HG02943 (cell line): ENCODE data around the gene TXNIP.
"Not testable (repeated sequence)": the region's sequence is repeated elsewhere in the genome, so short reads cannot be mapped to it uniquely, and the experiment has no call there.

ENCODE experiments used
- ATAC-seq: cut with Tn5 transposase; IDR thresholded peaks from one replicate; pipeline ENCODE4 v1.9.1; 2021; ENCODE audit warnings: mild to moderate bottlenecking, low read depth, moderate library complexity; ENCODE audit not compliant: unreplicated experiment

TXNIP gene, protein sequence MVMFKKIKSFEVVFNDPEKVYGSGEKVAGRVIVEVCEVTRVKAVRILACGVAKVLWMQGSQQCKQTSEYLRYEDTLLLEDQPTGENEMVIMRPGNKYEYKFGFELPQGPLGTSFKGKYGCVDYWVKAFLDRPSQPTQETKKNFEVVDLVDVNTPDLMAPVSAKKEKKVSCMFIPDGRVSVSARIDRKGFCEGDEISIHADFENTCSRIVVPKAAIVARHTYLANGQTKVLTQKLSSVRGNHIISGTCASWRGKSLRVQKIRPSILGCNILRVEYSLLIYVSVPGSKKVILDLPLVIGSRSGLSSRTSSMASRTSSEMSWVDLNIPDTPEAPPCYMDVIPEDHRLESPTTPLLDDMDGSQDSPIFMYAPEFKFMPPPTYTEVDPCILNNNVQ

DNA sequence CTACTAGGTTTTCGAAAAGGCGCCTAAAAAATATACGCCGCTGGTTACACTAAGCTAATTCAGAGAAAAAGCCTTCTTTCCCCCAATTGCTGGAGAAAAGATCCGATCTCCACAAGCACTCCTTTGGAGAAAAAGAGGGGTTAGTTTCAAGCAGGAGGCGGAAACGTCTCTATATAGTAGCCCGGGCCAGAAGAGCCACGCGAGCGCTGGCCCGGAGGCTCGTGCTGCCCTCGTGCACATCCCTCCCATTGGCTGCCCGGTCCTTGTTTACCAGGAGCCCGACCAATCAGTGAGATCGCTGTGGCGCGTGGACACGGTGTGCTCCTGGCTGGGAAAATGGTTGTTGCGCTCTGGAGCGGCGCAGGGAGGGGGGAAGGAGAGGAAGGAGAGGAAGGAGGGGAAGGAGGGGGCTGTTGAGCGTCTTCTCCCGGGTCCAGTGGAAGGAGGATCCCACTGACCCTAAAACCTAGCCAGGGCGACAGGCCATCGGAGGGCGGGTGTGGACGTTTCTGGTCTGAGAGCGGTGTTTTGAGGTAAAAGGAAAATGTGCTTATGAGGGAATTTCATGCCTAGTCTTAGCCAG, at the start of gene TXNIP:
Gene TXNIP (minus strand): TSS at position 147 of the 583 bp plus-strand sequence. CDS start 313 bp downstream, outside the sequence.
- ATAC-seq = no peak

DNA sequence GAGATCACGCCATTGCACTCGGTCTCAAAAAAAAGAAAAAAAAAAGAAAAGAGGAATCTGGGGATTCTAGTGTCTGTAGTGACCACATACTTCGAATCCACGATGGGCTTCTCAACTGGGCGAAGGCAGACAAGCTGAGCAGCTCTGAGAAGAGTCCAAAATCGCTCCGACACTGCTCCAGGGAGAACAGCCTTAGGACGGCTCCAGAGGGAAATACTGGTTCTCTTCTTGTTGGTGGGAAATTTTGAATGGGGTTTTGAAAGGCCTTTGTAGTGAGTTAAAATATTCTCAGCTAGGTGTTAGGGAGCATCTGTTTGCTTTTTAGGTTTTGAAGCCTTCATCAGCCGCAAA, 43.4 kb upstream of the TXNIP start:
- ATAC-seq = no peak

DNA sequence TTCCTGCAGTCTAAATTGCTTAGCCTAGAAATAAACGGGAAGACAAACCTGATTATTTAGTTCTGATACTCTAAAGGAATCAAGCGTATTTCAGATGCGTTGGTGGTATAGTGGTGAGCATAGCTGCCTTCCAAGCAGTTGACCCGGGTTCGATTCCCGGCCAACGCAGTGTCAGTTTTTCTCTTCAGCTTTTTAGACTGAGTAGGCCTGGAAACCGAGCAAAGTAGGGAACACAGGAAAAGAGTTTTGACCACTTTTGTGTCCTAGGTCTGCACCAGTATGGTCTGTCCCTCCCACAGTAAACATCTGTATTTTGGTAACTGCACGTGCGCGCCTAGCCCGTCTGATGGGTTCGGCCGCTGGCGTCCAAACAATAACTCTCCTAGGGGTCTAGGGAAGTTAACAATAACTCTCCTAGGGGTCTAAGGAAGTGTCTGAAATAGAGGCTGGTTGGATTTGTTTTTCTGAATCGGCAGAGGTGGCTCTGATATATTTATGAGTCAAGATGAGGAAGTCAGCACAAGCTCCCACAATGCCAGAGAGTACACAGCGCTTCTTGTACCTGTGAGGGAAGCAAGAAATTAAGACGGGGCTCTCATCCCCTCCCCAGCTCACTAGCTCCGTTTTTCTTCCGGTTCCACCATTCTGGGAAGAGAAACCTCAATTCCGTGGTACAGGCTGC, 40.7 kb upstream of the TXNIP start:
- no peak for ATAC-seq

DNA sequence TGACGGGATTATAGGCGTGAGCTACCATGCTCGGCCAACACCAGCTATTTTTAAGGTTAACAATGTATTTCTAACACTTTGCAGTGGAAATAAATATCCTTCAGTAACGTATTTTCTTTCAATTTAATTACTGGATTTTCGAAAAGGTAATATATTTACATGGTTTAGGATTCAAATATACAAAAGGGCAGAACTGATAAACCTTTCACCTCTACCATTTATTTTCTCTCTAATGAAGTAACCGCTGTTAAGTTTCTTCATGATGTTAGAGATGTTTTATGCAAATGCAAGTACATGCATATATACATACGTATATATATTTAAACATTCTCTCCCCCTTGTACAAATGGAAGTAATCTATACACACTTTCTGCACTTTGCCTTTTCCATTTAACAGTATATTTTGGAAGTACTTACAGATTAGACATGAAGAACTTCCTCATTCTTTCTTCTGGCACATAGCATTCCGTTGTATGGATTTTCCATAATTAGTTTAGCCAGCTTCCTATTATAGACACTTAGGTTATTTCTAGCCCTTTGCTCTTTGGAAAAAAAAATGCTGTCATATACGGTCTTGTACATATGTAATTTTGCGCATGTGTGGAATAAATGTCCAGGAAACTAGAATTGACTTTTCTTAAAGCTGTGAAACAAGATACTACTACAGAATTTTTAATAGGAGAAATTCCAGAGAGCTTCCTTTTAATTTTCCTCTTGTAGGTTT, 40.0 kb upstream of the TXNIP start:
- no peak for ATAC-seq

DNA sequence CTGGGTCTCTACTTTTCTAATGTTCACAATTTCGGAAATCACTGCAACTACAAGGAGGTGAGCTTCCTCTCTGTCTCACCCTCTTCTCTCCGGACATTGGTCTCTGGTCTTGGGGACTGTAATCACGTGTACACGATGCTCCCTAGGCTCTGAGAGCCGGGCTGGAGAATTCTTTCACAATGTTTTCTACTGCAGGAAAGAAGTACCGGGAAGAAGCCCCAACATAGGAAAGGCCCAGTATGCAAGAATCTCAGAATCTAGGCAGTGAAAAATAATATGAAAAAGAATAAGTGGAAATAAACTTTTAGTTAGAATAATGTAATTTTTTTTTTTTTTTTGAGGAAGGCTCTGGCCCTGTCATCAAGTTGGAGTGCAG, 38.7 kb upstream of the TXNIP start:
- ATAC-seq = no peak

DNA sequence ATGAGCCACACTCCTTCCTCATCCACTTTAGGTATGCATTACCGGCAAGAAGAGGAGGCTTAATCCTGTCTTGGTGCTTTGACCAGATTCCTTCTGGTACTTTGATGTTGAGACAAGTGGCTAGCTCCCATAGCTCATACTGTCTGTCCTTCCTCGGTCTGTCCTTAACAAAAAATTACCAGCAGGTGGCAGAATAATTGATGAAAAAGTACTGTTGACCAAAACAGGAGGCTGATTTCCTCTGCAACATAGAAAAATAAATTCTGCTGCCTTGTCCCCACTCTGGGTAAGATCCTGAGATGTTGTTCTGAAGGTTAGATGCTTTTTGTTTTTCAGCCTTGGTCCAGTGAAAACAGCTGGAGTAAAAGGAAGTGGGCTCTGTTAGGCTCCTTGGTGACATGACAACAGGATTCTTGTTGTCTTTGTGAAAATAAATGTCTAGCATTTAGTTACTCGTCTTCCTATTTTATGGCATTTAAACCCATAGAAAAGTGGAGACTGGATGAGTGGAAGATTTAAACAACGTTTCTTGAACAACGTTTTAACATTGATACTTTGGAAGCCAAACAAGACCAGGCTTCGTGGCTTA, 36.3 kb upstream of the TXNIP start:
- no peak for ATAC-seq

DNA sequence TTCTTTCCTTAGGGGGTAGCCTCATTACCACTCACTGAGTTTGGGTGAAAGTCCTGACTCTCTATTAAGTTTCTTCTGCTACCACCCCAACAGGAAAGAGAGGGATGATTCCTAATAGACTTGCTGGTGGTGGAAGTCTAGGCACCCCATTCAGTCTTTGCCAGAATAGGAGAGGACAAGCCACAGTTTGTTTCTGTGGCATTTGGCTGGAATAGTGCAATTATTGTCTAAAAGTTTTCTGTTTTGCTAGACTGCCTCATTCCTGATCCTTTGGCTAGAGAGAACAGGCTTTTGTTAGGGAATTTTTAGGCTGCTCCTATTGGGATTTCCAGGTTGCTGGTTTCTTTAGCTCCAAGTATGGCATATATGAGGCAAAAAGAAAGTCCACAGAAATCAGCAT, 35.1 kb upstream of the TXNIP start:
- ATAC-seq = no peak

DNA sequence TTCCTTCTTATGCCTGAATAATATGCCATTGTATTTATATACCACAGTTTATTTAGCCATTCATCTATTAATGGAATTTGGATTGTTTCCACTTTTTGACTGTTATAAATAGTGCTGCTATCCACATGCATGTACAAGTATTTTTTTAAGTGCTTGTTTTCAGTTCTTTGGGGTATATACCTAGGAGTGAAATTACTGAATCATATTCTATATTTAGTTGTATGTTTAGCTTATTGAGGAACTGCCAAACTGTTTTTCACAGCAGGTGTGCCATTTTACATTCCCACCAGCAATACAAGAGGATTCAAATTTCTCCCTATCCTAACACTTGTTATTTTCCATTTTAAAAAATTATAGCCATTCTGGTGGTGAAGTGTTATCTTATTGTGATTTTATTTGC, 32.7 kb upstream of the TXNIP start:
- ATAC-seq = no peak

DNA sequence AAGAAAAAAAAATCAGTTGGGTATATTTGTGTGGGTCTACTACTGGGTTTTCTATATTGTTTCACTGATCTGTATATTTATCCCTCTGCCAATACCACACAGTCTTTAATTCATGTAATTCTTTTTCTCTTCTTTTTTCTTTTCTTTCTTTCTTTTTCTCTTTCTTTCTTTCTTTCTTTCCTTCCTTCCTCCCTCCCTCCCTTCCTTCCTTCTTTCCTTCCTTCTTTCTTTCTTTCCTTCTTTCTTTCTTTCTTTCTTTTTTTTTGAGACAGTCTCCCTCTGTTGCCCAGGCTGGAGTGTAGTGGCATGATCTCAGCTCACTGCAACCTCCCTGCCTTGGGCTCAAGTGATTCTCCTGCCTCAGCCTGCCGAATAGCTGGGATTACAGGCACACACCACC, 30.3 kb upstream of the TXNIP start:
- ATAC-seq = not testable (repeated sequence)

DNA sequence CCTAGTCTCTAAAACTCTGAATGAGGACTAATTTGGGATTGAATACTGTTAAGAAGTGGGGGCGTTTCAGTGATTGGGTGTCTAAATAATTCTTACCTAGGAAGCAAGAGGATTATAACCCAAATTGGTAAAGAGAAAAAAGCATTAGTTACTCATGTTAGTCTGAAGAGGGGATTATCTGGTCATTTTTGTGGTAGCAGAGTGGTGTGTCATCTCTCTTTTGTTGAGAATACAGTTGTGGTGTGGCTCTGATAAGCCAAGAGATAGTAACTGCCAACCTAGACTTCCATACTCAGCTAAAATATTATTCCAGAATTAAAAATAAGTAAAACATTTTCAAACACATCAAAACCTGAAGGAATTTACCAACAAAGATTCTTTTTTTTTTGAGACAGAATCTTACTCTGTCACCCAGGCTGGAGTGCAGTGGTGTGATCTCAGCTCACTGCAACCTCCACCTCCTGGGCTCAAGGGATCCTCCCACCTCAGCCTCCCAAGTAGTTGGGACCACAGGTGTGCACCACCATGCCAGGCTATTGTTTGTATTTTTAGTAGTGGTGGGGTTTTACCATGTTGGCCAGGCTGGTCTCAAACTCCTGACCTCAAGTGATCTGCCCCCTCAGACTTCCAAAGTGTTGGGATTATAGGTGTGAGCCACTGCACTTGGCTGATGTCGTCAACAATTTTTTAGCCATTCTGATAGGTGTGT, 29.6 kb upstream of the TXNIP start:
- not testable (repeated sequence) for ATAC-seq

DNA sequence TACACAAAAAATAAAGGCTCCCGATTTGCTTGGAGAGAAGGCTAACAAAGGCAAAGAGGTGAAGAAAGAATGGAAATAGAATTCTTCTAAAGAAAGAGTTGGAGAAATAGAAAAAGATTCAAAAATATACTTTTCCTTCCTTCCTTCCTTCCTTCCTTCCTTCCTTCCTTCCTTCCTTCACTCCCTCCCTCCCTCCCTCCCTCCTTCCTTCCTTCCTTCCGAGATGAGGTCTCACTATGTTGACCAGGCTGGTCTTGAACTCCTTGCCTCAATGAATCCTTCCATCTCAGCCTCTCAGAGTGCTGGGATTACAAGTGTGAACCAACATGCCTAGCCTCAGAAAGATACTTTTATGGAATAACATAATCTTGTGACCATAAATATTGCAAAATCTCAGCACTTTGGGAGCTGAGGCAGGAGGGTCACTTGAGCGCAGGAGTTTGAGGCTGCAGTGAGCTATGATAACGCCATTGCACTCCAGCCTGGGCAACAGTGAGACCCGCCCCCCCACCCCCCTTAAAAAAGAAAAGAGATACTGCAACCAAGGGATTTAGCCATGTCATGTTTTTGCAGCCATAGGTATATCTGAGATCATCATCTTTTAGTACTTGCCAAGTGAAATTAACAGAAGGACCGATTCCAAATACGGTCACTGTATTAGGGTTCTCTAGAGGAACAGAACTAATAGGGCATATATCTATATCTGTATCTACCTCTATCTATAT, 26.2 kb upstream of the TXNIP start:
- no peak for ATAC-seq

DNA sequence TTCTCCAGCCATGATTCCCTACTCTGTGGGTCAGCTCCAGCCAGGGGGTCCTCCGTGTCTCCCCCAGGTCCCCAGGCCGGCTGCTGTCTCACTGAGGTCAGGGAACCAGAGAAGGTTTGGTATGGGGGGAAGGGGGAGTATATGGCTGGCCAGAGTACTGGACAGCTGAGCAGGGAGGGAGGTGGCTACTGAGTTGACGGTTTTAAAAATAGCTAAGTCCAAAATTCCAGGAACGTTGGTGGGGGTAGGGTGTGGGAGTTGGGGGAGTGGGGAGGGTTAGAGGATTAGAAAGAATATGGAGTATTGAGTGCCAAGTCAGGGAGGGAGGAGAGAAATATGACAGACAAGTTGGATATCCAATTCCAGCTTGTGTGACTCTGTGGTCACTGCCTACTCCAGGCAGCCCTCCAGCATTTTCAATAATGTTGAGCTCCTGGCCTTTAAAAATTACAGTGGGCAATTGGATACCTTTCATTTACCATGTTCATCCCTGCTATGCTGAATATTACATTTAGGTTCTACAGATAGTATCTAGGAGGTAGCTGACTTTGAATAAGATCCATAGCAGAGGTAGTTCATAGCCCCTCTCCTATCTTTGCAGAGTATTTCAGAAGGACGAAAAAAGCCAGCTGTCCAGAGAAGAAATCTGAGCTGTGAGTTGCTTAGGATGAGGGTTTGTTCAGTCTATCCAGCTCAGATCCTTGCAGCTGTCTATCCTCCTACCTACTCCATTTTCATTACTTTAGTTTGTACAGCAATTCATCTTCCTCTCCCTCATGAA, 25.4 kb upstream of the TXNIP start, which contains the start of gene HJV:
Gene HJV (minus strand): TSS at position 114 of the 781 bp plus-strand sequence. CDS start 1,504 bp downstream, outside the sequence.
- no peak for ATAC-seq

DNA sequence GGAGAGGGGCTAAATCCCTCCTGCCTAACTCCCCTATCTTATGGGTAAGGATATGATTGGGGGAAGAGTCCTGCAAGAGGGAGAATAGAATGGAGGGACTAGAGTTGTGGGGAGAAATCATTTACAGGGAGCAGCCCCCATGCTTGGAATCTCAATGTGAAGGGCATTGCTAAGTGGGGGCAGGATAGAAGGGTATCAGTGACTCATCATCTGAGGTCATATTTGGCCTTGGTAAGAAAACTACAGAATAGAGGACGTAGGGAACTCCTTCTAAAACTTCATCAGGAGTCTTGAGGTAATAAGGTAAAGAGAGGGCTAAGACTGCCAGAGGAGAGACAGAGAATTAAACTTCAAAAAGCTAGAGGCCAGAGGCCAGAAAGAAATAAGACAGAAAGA, 24.7 kb upstream of the TXNIP start:
- ATAC-seq = no peak

DNA sequence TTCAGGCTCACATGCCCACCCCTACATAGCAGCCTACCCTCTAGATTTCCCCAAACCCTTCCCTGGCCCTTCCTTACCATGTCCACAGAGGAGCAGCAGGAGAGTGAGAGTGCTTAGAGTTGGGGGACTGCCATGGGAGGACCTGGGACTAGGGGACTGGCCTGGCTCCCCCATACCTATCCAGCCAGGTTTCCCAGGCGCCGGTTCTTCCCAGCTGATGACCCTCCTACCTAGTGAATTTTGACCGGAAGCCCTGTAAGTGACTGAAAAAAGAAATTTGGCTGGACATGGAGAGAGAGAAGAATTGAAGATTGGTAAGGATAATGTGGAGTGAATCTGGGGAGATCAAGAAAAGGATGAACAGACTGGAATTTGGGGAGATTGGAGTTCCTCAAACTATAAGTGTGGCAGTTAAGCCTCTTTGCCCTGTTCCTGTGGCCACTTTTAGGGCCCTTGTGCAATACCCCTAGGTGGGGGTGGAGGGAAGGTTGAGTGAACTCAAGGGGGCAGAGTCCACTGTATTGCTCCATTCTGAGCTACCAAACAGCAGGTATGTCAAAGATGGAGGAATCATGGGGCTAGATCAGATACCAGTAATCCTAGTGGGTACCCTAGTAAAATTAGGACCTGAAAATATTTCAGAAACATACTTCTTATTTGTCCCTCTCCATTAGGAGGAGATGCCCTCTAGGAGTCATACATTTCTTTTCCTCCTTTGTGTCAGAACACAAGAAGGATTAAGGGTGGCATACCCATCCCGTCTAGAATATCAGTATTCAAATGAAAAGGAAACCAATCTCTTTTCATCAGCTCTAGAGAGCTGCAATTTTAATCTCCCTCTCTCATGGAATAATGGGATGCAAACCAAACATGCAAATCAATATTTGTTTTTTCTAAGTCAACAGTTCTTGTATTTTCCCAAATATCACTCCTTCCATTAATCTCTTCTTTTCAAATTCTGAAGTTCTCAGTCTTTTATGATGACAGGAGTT, 24.0 kb upstream of the TXNIP start:
- no peak for ATAC-seq

DNA sequence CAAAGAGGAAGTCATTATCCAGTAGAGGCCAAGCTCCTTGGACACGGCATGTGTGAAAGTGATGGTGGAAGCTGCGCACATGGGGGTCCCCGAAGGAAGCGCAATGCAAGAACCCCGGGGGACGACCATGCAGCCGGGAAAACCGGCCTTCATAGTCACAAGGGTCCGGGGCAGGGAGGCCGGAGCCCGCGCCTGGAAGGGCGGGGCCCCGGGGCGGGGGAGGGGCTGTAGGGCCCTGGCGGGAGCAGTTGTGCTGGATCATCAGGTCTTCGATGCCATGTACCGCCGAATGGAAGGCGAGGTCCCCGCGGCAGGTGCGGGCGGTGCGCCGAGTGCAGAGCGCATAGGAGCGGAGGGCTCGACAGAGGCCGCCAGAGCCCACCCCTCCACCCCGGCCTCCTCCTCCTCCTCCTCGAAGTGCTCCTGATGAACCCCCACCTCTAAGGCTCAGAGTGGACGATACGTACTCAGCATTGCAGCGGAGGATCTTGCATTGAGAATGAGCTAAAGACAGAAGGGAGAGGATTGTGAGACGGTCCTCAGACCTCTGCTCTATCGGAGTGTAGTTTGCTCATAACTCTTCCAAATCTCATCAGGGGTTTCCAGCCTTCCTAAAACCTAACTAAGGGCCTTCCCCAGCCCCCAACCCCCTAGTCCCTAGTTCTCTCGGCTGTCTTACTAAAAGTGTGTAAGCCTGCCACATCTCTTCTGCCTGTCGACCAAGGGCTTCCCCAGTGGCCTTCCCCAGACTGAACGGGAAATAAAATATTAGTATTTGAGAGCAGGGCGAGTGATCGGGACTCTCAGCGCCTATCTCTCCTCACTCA, 23.1 kb upstream of the TXNIP start:
- ATAC-seq = no peak

DNA sequence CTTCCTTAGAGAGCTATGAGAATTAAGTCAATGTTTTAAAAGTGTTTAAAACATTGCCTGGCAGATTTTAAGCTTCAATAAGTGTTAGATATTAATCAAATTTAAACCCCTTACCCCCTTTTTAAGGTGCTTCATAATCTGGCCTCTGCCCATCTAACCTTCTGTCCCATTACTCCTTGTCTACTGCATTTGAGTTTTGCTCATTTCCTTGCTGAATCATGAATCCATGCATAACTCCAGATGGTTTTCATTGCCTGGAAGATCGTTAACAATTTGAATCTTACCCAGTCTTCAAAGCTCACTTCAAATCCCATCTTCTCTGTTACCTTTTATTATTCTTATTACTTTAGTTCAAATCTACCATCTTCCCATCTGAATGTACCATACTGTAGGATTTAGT, 20.5 kb upstream of the TXNIP start:
- no peak for ATAC-seq

DNA sequence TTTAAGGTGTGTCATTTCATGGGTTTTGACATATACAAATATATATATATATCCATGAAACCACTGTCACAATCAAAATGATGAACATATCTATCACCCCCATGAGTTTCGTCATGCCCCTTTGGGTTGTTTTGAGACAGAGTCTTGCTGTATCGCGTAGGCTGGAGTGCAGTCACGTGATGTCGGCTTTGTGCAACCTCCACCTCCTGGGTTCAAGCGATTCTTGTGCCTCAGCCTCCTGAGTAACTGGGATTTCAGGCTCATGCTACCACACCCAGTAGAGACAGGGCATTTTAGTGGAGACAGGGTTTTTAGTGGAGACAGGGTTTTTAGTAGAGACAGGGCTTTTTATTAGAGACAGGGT, 17.2 kb upstream of the TXNIP start:
- no peak for ATAC-seq
